NCI-H2171 (cell line): Measurements from ENCODE around the gene PGM5.

Source experiments
- DNase-seq: peaks from one replicate; lab custom pipeline; 2025; lab: John Stamatoyannopoulos, UW

PGM5 gene

GRCh38 chr9:68540712-68541535 lies 184.5 kb downstream of the PGM5 start, which contains the start of gene TMEM252:
TMEM252 (minus strand) TSS chr9:68540883; CDS start chr9:68540814, 69 bp downstream.
- no peak for DNase-seq

DNA sequence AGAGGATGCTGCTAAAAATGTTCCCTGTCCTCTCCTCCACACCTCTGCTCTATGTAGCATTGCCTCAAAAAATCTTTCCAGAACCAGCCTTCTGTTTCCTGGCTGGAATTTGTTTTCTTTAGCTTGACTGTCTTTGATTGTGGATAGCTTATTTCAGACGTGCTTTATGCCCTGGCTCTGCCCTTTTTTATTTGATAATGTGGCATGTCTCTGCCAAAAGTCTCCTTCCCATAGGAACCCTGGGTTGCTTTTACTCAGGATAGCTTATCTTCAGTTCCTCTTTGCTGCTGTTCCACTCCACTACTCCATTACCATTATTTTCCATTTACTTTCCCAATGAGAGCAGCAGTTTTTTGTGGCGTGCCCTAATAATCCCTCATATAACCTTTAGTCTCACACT lies 185.2 kb downstream of the PGM5 start:
- DNase-seq = no peak

DNA sequence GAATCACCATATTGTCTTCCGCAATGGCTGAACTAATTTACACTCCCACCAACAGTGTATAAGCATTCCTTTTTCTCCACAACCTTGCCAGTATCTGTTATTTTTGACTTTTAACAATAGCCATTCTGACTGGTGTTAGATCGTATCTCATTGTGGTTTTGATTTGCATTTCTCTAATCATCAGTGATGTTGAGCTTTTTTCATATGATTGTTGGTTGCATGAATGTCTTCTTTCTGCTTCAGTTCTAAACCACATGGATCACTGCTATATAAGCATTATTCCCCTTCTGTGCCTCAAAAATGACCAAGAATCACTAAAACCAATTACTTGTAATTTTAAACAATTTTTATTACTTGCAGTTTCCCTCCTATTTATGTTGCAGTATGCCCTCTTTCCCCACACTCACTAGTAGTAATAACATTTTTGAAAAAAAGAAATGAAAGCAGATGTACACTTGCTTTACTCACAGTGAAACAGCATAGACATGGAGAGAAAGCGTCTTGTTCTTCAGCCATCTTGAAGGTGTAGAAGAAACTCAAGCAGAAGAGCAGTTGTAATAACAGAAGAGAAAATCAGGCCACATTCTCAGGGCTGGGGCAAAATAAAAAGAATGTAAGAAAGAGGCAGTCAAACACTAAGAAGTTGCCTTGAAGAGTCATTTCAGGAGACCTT lies 188.8 kb downstream of the PGM5 start:
- DNase-seq = no peak

GRCh38 chr9:68546596-68547390 lies 190.4 kb downstream of the PGM5 start:
- no peak for DNase-seq

GRCh38 chr9:68547417-68547816 lies 191.0 kb downstream of the PGM5 start:
- DNase-seq = no peak

DNA sequence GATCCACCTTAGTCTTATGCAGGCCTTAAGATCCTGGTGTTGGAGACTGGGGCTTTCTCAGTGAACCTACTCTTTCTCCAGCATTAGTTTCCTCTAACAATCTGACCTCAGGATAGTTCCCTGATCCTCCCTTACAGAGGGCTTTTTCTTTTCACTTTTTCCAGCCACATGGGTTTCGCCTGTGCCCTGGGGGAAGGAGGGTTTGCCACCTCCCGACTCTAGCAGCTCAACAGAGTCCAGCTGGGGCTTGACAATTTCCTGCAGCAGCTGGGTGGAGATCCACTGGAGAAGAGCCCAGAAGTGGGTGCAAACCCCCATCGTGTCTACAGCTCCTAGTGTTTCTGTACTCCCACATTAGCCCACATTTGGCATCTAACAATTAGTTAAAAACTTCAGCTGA lies 191.8 kb downstream of the PGM5 start:
- DNase-seq = no peak

DNA sequence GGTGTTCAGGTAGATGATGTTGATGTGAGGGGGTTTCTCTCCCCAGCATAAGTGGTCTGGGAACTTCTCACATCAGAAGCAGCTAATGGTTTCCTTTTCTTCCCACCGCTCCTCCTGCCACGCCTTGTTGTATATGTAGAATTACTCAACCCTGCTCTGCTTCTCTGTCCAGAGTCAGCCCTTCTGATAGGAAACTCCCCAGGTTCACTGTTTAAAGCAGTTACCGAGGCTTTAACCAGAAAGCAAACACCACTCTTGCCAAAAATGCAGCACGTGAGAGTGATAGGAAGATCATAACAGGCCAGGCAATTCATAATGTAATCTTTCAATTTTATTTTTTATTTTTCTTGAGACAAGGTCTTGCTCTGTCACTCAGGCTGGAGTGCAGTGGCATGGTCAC lies 194.8 kb downstream of the PGM5 start:
- DNase-seq = no peak

DNA sequence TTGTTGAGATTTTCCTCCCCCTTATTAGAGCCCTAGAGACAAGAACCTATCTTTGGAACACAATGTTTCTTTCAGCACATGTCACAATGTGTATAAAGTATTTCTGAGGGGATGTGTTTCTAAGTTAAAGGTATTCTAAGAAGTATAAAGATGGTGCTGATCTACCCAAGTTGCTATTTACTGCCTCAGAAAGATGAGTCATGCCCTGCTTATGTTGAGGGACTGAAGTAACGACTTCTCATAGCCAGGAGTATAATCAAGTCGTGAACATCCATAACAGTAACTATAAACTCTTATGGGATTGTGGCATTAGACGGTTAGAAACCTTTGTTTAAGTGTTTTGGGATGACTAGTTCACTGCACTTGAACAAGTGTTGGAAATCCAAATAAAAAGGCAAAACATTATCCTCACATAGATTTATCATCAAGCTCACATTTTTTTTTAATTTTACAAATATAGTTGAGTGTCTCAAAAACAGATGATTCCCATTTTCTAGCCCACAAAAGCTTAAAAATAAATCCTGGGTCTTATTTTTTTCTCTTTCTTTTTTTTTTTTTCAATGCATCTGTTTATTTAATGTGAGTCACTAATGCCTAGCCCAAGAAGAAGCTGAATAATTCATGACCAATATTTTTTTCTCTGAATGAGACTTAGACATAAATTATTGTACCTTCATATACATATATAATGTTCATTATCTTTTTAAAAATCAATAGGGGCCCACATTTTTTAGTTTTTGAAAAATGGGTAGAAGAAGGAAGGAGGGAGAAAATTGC lies 196.5 kb downstream of the PGM5 start:
- no peak for DNase-seq

GRCh38 chr9:68555437-68556150 lies 199.2 kb downstream of the PGM5 start:
- DNase-seq = no peak

- no peak for DNase-seq
Measured at GRCh38 chr9:68558545-68558944, 202.1 kb downstream of the PGM5 start.

DNA sequence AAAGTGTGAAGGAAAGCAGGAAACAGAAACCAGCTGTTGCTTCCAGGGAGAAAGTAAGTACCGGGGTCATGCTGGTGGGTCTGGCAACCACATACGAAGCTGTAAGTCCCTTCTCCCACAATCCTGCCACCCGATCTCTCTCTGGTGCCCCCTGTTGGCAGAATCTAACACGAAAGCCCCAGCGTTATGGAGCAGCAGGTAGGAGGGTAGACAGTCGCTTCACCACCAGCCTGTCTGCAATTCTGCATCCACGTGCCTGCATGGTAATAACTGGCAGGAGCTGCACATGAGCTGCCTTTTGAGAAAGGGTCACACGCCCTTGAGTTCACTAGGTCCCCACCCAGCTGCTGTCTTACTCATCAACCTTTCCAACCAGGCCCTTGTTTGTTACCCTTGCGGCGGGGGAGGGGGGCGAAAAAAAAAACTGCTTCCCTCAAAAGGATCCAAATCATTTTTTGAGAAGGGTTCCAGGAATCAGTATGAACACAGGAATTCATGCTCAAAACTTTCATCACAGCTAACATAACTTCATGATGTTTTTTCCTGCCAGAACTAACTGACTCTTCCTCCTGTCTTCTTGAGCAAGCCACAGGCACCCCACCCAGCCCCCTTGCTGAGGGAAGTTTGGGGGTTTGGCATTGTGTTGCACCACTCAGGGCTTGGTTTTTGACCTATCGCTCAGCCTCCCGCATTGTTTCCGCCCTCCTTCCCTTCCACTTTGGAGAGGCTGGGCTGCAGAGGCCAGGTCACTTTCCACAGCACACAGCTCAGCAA lies 203.8 kb downstream of the PGM5 start:
- DNase-seq = no peak

DNA sequence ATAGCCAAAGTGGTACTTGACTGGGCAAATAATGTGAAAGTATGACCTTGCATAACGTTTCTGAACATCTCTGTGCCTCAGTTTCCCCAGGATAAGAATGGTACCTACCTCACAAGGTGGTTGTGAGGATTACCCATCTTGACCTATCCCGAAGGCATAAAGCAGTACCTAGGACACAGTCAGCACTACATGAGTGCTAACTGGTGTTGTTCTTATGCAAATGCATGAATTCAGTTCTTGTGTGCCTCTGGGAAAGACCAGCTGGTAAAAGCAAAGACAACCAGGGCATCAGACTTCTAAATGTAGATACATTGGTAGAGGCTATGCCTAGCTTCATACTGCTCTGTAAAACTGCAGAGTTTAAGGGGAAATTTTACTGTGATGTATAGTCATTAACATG lies 206.1 kb downstream of the PGM5 start:
- no peak for DNase-seq

- DNase-seq = no peak
Measured at GRCh38 chr9:68567565-68567964, 211.2 kb downstream of the PGM5 start.

DNA sequence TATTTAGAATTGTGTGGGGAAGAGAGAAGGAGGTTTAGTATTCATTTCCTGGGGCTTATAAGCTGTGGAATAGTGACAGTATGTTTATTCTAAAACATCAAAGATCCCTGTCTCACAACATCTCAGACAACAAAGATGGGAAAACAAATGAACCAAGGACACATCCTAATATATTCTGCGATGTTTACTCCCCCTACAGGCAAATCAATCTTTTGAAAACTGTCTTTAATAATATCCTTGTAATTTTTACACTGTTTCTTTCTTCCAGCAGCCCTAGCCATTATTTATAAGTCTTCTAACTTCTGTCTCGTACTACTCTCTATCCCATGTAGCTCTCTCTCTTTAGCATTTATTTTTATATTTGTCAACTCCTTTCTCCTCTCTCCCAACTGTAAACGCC lies 217.7 kb downstream of the PGM5 start:
- DNase-seq = no peak

DNA sequence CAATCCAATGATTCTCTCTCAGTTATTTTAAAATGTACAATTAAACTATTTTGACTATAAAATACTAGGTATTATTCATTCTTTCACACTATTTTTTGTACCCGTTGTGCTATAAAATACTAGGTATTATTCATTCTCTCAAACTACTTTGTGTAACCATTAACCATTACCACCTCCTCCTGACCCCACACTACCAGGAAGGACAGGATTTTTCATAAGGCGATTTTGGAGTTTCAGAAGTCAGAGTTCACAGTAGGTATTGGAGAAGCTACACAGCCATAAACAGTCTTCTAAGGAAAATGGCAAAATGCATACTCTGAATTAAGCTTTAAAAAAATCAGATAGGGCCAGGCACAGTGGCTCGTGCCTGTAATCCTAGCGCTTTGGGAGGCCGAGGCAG lies 219.4 kb downstream of the PGM5 start:
- DNase-seq = no peak

GRCh38 chr9:68577774-68578591 lies 221.6 kb downstream of the PGM5 start:
- no peak for DNase-seq
